ENCODE data around the gene DCN.
"Not testable (repeated sequence)": the region's sequence is repeated elsewhere in the genome, so short reads cannot be mapped to it uniquely, and the experiment has no call there.

DCN gene

GRCh38 chr12:91210618-91211017, 28.0 kb upstream of the DCN start:
- Histone ChIP-seq H3K4me1 (ENCODE audit: control insufficient read depth, insufficient read depth, low read length) (no peaks in the 10 kb centered on the region), H3K36me3 (ENCODE audit: control insufficient read depth, insufficient read depth, low read length) (no peaks in the 10 kb centered on the region), H3K9me3 (ENCODE audit: control insufficient read depth, insufficient read depth, low read length) (no peaks in the 10 kb centered on the region), H3K27me3 (ENCODE audit: control insufficient read depth, insufficient read depth, low read length) (no peaks in the 10 kb centered on the region), H3K4me3 (ENCODE audit: low read length) (no peak overlapping the region), H3K27ac (ENCODE audit: low read length) (no peak overlapping the region)
- no peak for DNase-seq (ENCODE audit: low read depth, low spot score)
- WGBS (ENCODE audit: insufficient coverage, insufficient read length): no CpG with 5 or more reads among the region's 2 CpGs

- DNase-seq (ENCODE audit: low read depth, low spot score): no peak
- Histone ChIP-seq H3K36me3 (ENCODE audit: control insufficient read depth, insufficient read depth, low read length) (no peaks in the 10 kb centered on the region), H3K4me1 (ENCODE audit: control insufficient read depth, insufficient read depth, low read length) (no peaks in the 10 kb centered on the region), H3K27me3 (ENCODE audit: control insufficient read depth, insufficient read depth, low read length) (no peaks in the 10 kb centered on the region), H3K4me3 (ENCODE audit: low read length) (no peak overlapping the region), H3K27ac (ENCODE audit: low read length) (no peak overlapping the region), H3K9me3 (ENCODE audit: control insufficient read depth, insufficient read depth, low read length) (no peaks in the 10 kb centered on the region)
Observed at GRCh38 chr12:91210144-91210543, 27.5 kb upstream of the DCN start.

- not testable (repeated sequence) for H3K27ac ChIP-seq (ENCODE audit: low read length); H3K9me3 ChIP-seq (ENCODE audit: control insufficient read depth, insufficient read depth, low read length); H3K4me3 ChIP-seq (ENCODE audit: low read length); H3K4me1 ChIP-seq (ENCODE audit: control insufficient read depth, insufficient read depth, low read length); H3K27me3 ChIP-seq (ENCODE audit: control insufficient read depth, insufficient read depth, low read length); DNase-seq (ENCODE audit: low read depth, low spot score); H3K36me3 ChIP-seq (ENCODE audit: control insufficient read depth, insufficient read depth, low read length)
Observed at GRCh38 chr12:91207301-91207700, 24.7 kb upstream of the DCN start.

- no CpG with 5 or more reads among the region's 1 CpG for WGBS (ENCODE audit: insufficient coverage, insufficient read length)
- no peak for DNase-seq (ENCODE audit: low read depth, low spot score)
- H3K27me3 ChIP-seq (ENCODE audit: control insufficient read depth, insufficient read depth, low read length): no peaks in the 10 kb centered on the region
- H3K36me3 ChIP-seq (ENCODE audit: control insufficient read depth, insufficient read depth, low read length): no peaks in the 10 kb centered on the region
- no peaks in the 10 kb centered on the region for H3K4me1 ChIP-seq (ENCODE audit: control insufficient read depth, insufficient read depth, low read length)
- no peak overlapping the region for H3K4me3 ChIP-seq (ENCODE audit: low read length)
- H3K9me3 ChIP-seq (ENCODE audit: control insufficient read depth, insufficient read depth, low read length): no peaks in the 10 kb centered on the region
- no peak overlapping the region for H3K27ac ChIP-seq (ENCODE audit: low read length)
Observed at GRCh38 chr12:91205811-91206210, 23.2 kb upstream of the DCN start.

GRCh38 chr12:91204421-91204820, 21.8 kb upstream of the DCN start:
- Histone ChIP-seq H3K36me3 (ENCODE audit: control insufficient read depth, insufficient read depth, low read length) (no peaks in the 10 kb centered on the region), H3K4me3 (ENCODE audit: low read length) (no peak overlapping the region), H3K9me3 (ENCODE audit: control insufficient read depth, insufficient read depth, low read length) (no peaks in the 10 kb centered on the region), H3K27ac (ENCODE audit: low read length) (no peak overlapping the region), H3K27me3 (ENCODE audit: control insufficient read depth, insufficient read depth, low read length) (no peaks in the 10 kb centered on the region), H3K4me1 (ENCODE audit: control insufficient read depth, insufficient read depth, low read length) (no peaks in the 10 kb centered on the region)
- no CpG with 5 or more reads among the region's 4 CpGs for WGBS (ENCODE audit: insufficient coverage, insufficient read length)
- DNase-seq (ENCODE audit: low read depth, low spot score): no peak

GRCh38 chr12:91203610-91204009, 21.0 kb upstream of the DCN start:
- no peaks in the 10 kb centered on the region for H3K4me1 ChIP-seq (ENCODE audit: control insufficient read depth, insufficient read depth, low read length)
- no peak for DNase-seq (ENCODE audit: low read depth, low spot score)
- H3K9me3 ChIP-seq (ENCODE audit: control insufficient read depth, insufficient read depth, low read length): no peaks in the 10 kb centered on the region
- H3K36me3 ChIP-seq (ENCODE audit: control insufficient read depth, insufficient read depth, low read length): no peaks in the 10 kb centered on the region
- H3K27me3 ChIP-seq (ENCODE audit: control insufficient read depth, insufficient read depth, low read length): no peaks in the 10 kb centered on the region
- WGBS (ENCODE audit: insufficient coverage, insufficient read length): no CpG with 5 or more reads among the region's 3 CpGs
- no peak overlapping the region for H3K4me3 ChIP-seq (ENCODE audit: low read length)
- H3K27ac ChIP-seq (ENCODE audit: low read length): no peak overlapping the region

GRCh38 chr12:91202390-91202789, 19.8 kb upstream of the DCN start:
- H3K27ac ChIP-seq (ENCODE audit: low read length): no peak overlapping the region
- H3K27me3 ChIP-seq (ENCODE audit: control insufficient read depth, insufficient read depth, low read length): no peaks in the 10 kb centered on the region
- H3K9me3 ChIP-seq (ENCODE audit: control insufficient read depth, insufficient read depth, low read length): no peaks in the 10 kb centered on the region
- H3K4me1 ChIP-seq (ENCODE audit: control insufficient read depth, insufficient read depth, low read length): no peaks in the 10 kb centered on the region
- no peaks in the 10 kb centered on the region for H3K36me3 ChIP-seq (ENCODE audit: control insufficient read depth, insufficient read depth, low read length)
- no peak for DNase-seq (ENCODE audit: low read depth, low spot score)
- no peak overlapping the region for H3K4me3 ChIP-seq (ENCODE audit: low read length)
- WGBS (ENCODE audit: insufficient coverage, insufficient read length): no CpG with 5 or more reads among the region's 1 CpG

- WGBS (ENCODE audit: insufficient coverage, insufficient read length): no CpG with 5 or more reads among the region's 1 CpG
- H3K4me3 ChIP-seq (ENCODE audit: low read length): no peak overlapping the region
- no peaks in the 10 kb centered on the region for H3K36me3 ChIP-seq (ENCODE audit: control insufficient read depth, insufficient read depth, low read length)
Observed at GRCh38 chr12:91196436-91196835, 13.8 kb upstream of the DCN start.

GRCh38 chr12:91194500-91194899, 11.9 kb upstream of the DCN start:
- no peaks in the 10 kb centered on the region for H3K27me3 ChIP-seq (ENCODE audit: control insufficient read depth, insufficient read depth, low read length)
- no peak for DNase-seq (ENCODE audit: low read depth, low spot score)
- H3K36me3 ChIP-seq (ENCODE audit: control insufficient read depth, insufficient read depth, low read length): no peaks in the 10 kb centered on the region
- WGBS (ENCODE audit: insufficient coverage, insufficient read length): 100% methylated on average over 1 of the region's 2 CpGs
- no peak overlapping the region for H3K4me3 ChIP-seq (ENCODE audit: low read length)
- no peaks in the 10 kb centered on the region for H3K4me1 ChIP-seq (ENCODE audit: control insufficient read depth, insufficient read depth, low read length)
- H3K27ac ChIP-seq (ENCODE audit: low read length): no peak overlapping the region
- H3K9me3 ChIP-seq (ENCODE audit: control insufficient read depth, insufficient read depth, low read length): no peaks in the 10 kb centered on the region

More at GRCh38 chr12:91196436-91196835, 13.8 kb upstream of the DCN start:
- Histone ChIP-seq H3K27me3 (ENCODE audit: control insufficient read depth, insufficient read depth, low read length) (no peaks in the 10 kb centered on the region), H3K27ac (ENCODE audit: low read length) (no peak overlapping the region), H3K9me3 (ENCODE audit: control insufficient read depth, insufficient read depth, low read length) (no peaks in the 10 kb centered on the region), H3K4me1 (ENCODE audit: control insufficient read depth, insufficient read depth, low read length) (no peaks in the 10 kb centered on the region)
- DNase-seq (ENCODE audit: low read depth, low spot score): no peak

- Histone ChIP-seq H3K36me3 (ENCODE audit: control insufficient read depth, insufficient read depth, low read length) (no peaks in the 10 kb centered on the region), H3K4me1 (ENCODE audit: control insufficient read depth, insufficient read depth, low read length) (no peaks in the 10 kb centered on the region), H3K27me3 (ENCODE audit: control insufficient read depth, insufficient read depth, low read length) (no peaks in the 10 kb centered on the region), H3K4me3 (ENCODE audit: low read length) (no peak overlapping the region), H3K9me3 (ENCODE audit: control insufficient read depth, insufficient read depth, low read length) (no peaks in the 10 kb centered on the region), H3K27ac (ENCODE audit: low read length) (no peak overlapping the region)
- no peak for DNase-seq (ENCODE audit: low read depth, low spot score)
- WGBS (ENCODE audit: insufficient coverage, insufficient read length): no CpG with 5 or more reads among the region's 2 CpGs
Observed at GRCh38 chr12:91191513-91192111, 9.0 kb upstream of the DCN start.

- H3K4me3 ChIP-seq (ENCODE audit: low read length): no peak overlapping the region
- no peaks in the 10 kb centered on the region for H3K36me3 ChIP-seq (ENCODE audit: control insufficient read depth, insufficient read depth, low read length)
- no peaks in the 10 kb centered on the region for H3K9me3 ChIP-seq (ENCODE audit: control insufficient read depth, insufficient read depth, low read length)
- no peak overlapping the region for H3K27ac ChIP-seq (ENCODE audit: low read length)
- no peaks in the 10 kb centered on the region for H3K27me3 ChIP-seq (ENCODE audit: control insufficient read depth, insufficient read depth, low read length)
- no peaks in the 10 kb centered on the region for H3K4me1 ChIP-seq (ENCODE audit: control insufficient read depth, insufficient read depth, low read length)
- DNase-seq (ENCODE audit: low read depth, low spot score): no peak
- no CpG with 5 or more reads among the region's 3 CpGs for WGBS (ENCODE audit: insufficient coverage, insufficient read length)
Observed at GRCh38 chr12:91189516-91189915, 6.9 kb upstream of the DCN start.

All from iPS DF 6.9 (cell line).